ENCODE data around the gene HSD11B1L.

Gene HSD11B1L

DNA sequence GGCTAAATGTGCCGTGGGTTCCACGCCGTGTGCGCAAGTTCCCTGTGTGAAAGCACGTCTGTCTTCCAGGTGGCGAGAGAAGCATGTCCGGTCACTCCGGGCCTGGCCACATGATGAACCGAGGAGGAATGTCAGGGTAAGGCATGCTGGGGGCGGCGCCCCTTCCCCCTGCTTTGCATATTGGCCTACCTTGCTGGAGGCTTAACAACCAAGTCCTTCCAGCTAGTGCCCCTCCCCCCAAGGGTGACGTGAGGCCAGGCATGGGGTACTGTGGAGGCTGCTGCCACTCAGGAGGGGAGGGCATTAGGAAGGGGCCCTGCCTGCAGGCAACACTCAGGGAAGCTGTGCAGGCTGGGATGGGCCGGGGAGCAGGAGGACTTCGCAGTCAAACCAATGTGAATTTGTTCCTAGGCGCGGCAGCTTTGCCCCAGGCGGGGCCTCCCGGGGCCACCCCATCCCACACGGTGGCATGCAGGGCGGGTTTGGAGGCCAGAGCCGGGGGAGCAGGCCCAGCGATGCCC, 13.0 kb upstream of the HSD11B1L start:
- no peak for DNase-seq (ENCODE audit: low spot score)

- no peak for DNase-seq (ENCODE audit: low spot score)
Observed at GRCh38 chr19:5669212-5669611, 11.6 kb upstream of the HSD11B1L start.

DNA sequence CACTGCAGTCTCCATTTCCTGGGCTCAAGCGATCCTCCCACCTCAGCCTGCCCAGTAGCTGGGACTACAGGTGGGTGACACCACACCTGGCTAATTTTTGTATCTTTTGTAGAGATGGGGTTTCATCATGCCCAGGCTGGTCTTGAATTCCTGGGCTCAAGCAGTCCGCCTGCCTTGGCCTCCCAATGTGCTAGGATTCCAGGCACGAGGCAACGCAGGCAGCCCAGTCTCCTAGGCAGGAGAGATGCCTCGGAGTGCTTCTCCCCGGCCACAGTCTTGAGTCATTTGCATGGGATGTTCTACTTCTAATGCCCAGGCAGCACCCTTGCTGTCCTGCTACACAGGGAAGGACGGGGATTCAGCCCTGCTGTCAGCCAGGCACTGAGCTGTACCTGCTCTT, 9.2 kb upstream of the HSD11B1L start:
- no peak for DNase-seq (ENCODE audit: low spot score)

GRCh38 chr19:5672708-5673459, 7.9 kb upstream of the HSD11B1L start:
- DNase-seq (ENCODE audit: low spot score), result no peak

- no peak for DNase-seq (ENCODE audit: low spot score)
Observed at GRCh38 chr19:5673752-5674151, 7.1 kb upstream of the HSD11B1L start.

DNA sequence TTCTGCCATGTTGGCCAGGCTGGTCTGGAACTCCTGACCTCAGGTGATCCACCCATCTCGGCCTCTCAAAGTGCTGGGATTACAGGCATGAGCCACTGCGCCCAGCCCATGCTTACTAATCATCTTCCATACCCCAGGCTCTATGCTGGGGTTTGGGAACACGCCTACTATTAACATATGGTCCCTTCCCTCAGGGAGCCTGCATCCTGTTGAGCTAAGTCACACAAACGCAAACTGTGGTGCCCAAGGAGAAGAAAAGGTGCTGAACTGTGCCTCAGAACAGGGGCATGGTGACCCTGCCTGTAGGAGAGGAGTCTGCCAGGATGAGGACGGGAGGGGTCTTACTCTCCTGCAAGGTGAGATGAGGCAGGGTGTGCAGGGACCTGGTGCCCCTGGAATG, 6.1 kb upstream of the HSD11B1L start:
- DNase-seq (ENCODE audit: low spot score), result no peak

DNA sequence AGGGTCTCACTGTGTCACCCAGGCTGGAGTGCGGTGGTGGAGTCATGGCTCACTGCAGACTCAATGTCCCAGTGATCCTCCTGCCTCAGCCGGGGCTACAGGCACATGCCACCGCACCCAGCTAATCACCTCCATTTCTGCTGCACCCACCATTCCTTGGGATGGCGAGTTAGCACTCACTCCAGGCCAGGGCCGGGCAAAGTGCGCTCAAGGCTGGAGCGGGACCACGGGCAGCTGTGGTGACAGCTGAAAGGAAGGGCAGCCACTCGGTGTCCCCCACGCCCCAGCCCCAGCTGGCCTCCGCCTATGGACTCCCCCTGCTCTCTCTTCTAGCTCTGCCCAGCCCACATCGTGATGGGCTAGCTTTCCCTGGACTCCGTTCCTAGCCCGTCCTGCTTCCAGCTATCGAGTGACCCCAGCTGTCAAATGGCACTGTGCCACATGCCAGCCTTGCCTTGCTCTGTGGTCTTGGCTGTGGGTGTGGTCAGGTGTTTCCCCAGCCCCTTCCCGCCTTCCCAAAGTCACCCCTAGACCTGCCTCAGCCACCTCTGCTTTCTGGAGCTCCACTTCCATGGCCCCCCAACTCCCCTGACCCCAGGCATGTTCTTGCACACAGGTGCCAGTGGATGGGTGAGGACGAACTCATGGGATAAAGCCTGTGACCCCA, 4.6 kb upstream of the HSD11B1L start:
- no peak for DNase-seq (ENCODE audit: low spot score)

GRCh38 chr19:5676772-5677105, 4.1 kb upstream of the HSD11B1L start:
- no peak for DNase-seq (ENCODE audit: low spot score)

GRCh38 chr19:5677136-5677535, 3.7 kb upstream of the HSD11B1L start:
- DNase-seq (ENCODE audit: low spot score), result no peak

DNA sequence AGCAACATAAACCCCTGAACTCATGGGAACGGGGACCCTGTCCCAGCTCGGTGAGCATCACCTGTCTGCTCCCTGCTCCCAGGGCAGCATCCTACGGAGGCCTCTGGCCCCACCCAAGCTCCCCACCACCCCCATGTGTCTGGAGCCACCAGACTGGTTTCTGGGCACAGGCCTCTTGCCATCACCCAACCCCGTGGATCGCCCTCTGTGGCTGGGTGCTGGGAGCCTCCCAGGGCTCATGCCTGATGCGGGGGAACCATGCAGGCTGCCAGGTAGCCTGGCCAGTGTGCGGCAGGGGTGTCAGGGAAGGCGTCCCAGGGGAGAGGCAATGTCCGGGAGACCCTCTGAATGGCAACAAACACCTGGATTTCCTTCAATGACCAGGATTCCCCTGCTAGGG, 3.2 kb upstream of the HSD11B1L start:
- DNase-seq (ENCODE audit: low spot score), result no peak

DNA sequence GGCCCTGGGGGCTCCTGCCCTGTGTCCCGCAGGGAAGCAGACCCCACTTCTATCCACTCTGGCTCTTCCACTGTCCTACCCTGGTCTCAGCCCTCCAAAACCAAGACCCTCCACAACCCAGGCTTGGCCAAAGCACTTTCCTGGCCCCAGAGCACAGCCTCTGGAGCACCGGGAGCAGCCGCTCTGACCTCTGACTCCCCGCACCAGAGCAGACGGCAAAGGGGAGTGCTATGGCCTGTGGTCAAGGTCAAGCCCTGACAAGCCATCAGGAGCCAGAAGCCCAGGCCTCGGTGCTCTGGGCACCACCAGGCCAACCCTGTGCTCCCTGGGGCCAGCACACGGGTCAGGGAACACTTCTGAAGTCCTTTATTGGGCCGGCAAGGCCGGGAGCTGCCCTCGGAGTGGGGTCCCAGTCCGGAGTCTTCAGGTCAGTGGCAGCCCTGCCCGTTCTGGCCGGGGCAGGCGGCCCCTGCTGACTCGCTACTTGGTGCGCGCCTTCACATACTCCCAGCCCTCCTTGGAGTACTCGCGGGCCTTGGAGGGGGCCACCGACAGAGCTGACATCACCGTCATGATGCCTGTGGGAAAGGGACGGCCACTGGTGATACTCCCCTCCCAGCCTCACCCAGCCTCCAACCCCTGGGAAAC, 2.6 kb upstream of the HSD11B1L start:
- DNase-seq (ENCODE audit: low spot score), result no peak

DNA sequence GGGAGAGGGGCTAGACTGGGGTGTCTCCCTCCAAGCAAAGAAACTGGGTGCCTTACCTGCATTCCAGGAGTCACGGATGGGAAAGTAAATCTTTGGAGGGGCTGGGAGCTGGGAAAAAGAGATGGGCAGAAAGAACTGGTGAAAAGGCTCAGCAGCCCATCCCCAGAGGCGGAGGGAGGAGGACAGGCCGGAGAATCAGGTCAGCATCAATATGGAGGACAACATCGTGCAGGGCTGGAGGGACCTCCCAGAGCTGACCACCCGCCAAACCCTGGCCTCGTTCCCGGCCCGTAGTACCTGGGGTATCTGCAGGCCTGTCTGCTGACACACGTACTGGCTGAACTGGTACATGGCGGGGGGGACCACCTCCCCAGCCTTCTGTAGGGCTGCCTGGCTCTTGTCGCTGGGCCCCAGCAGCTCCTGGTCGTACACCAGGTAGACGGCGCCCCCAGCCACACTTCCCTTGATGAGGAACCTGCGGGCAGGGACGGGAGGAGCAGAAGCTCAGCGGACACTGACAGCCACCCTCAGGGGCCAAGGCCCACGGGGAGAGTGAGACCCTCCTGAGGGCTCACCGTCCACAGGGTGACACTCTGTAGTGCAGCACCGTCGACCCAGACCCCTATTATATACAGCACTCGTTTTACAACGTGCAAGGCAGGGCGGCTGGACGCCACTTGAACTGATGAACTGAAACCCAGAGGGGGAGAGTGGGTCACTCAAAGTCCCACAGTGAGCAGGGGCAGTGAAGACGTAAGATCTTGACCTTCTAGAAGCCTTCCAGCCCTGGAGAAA, 1.3 kb upstream of the HSD11B1L start:
- no peak for DNase-seq (ENCODE audit: low spot score)

- DNase-seq (ENCODE audit: low spot score), result peak; percentile 35
Observed at GRCh38 chr19:5680084-5680436, 767 bp upstream of the HSD11B1L start.

DNA sequence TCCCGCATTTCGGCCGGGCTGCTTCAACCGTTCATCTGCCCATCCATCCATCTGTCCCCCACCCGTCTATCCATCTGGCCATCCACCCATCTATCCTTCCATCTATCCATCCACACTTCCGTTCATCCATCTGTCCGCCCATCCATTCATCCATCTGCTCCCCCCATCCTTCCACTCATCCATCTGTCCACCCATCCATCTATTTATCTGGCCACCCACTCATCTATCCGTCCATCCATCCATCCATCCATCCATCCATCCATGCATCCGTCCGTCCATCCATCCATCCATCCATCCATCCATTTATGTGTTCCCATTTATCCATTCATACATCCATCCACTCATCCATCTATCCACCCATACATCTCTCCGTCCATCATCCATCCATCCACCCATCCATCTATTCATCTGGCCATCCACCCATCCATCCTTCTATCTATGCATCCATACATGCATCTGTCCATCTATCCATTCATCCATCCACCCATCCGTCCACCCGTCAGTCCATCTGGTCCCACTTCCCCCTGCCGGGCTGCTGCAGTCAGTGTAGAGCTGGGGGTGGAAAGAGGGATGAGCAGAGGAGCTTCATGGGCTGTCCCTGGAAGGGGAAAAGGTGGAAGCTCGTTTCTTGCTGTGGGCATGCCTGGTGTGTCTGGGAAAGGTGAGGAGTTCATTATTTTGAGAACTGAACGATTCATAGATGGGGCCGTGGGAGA, 722 bp downstream of the HSD11B1L start:
- no peak for DNase-seq (ENCODE audit: low spot score)

DNA sequence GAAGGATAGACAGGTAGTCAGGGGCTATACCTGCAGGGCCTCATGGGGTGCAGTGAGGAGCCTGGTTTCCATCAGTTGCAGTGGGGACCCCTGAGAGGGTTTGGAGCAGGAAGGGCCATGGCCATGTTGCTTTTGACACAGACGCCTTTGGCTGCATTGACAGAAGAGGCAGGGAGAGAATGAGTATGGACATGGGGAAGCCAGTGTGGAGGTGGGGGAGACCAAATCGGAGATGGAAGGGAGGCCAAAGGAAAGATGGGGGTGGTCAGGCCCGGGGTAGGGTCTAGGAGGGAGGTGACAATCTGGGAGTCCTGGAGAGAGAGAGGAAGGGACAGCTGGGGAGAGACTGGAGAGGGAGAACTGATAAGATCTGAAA, 1.3 kb downstream of the HSD11B1L start:
- DNase-seq (ENCODE audit: low spot score), result no peak

GRCh38 chr19:5683177-5683886, 2.5 kb downstream of the HSD11B1L start:
- no peak for DNase-seq (ENCODE audit: low spot score)

DNA sequence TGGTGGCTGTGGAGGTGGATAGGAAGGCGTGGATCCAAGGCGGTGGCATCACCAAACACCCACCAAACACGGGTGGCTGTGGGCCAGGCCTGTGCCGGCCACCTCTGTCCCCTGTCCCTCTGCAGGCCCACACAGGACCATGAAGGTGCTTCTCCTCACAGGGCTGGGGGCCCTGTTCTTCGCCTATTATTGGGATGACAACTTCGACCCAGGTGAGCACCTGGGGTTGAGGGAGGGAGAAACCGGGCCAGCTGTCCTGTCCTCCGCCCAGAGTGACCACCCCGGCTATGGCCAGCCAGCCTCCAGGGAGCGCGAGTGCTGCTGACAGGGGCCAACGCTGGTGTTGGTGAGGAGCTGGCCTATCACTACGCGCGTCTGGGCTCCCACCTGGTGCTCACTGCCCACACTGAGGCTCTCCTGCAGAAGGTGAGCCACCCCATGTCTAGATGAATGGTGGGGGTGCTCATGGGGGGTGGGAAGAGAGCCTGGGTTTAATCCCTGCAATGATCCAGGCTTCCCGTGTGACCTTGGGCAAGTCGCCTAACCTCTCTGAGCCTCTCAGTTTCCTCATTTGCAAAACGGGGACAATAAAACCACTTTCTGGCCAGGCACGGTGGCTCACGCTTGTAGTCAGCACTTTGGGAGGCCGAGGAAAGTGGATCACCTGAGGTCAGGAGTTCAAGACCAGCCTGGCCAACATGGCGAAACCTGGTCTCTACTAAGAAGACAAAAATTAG, 4.0 kb downstream of the HSD11B1L start:
- DNase-seq (ENCODE audit: low spot score), result no peak

- no peak for DNase-seq (ENCODE audit: low spot score)
Observed at GRCh38 chr19:5686326-5686646, 5.5 kb downstream of the HSD11B1L start.

DNA sequence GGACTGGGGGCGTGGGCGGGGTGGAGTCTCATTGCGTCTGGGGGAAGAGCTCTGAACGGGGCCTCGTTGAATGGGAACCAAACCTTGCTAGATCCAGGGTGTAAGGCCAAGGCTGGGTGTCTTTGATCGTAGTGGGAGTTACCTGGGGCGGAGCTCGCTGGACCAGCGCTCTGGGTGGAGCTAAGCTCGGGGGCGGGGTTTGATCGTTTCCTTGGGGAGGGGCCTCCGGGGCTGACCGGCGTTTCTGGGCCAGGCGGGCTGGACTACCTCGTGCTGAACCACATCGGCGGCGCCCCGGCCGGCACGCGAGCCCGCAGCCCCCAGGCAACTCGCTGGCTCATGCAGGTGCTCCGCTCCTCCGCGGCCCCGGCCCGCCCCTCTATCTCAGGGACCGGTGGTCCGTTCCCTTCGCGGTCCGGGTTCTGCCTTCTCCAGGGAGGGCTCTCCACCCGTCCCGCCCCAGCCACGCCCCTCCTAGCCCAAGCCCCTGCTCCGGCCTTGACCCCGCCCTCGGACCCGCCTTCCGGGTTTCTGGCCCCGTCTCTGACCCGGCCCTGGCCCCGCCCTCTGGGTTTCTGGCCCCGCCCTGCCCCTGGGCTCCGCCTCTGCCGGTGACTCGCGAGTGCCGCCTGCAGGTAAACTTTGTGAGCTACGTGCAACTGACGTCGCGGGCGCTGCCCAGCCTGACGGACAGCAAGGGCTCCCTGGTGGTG, 6.0 kb downstream of the HSD11B1L start:
- DNase-seq (ENCODE audit: low spot score), result peak; percentile 97

Measured in AG08395 (cell line).